Activated CD4-positive, alpha-beta T cell treated with anti-CD3 and anti-CD28 coated beads, Interleukin-2, amount 50 U/mL, for 4 hours (primary cell): ENCODE data around the gene HIVEP1.

Experiments
- DNase-seq, 2 experiments: peaks; one replicate each; pipeline ENCODE4 v3.0.0-alpha.2; 2020

Gene HIVEP1

DNA sequence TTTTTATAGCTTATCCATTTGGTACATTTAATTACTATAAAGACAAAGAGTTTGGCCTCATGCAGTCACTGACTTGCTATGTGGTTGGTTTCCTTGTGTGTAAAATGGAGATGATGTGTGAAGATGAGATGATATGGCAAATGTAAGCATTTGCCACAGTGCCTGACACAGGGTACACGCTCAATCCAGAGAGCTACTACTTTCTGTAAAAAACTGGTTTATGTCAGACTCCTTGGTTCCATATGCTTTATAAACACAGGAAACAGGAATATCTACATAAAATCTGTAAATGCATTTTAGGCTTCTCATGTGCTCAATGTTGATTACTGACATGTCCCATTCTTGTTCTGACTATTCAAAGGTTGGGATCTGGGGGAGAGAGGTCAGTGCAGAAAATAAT, 10.4 kb downstream of the HIVEP1 start:
- no peak for DNase-seq

- no peak for DNase-seq
Measured at GRCh38 chr6:12022953-12023388, 10.9 kb downstream of the HIVEP1 start.

GRCh38 chr6:12024216-12024615, 12.1 kb downstream of the HIVEP1 start:
- no peak for DNase-seq

- no peak for DNase-seq
Measured at GRCh38 chr6:12024699-12025434, 12.8 kb downstream of the HIVEP1 start.

DNA sequence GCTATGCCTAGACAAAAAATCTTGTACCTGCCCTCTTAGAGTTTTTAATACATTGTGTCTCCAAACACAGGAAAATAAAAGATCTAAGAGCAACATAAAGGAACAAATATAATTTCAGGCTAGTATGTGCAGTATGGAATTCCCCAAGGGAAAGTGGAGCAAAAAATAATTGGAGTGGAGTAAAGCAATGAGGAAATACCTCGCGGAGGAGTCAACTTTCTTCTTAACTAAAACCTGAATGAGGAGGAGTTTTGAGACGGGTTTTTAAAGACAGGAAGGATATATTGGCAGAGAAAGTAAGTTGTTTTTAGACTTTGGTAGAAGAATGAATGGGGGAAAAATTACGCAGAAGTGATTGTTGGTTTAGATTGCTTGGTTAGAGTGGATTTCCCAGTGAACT, 14.0 kb downstream of the HIVEP1 start:
- DNase-seq: no peak

DNA sequence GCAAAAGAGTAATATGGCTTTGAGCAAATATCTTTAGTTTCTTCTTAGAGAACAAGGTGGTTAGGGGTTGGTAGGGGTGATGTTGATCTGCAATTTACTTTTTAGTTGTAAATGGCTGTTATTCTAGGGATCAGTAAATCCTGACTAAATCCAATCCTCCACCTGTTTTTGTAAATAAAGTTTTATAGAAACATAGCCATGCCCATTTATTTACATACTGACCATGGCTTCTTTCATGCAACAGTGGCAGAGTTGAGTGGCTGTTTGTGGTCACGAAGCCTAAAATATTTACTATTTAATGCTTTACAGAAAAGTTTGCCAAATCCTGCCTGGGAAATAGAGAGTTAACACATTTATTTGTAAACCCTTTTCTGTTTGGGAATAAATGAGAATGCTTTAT, 14.7 kb downstream of the HIVEP1 start:
- DNase-seq: no peak

GRCh38 chr6:12028213-12028612, 16.1 kb downstream of the HIVEP1 start:
- no peak for DNase-seq

GRCh38 chr6:12029979-12030737, 18.0 kb downstream of the HIVEP1 start:
- DNase-seq: no peak

- DNase-seq: no peak
Measured at GRCh38 chr6:12030993-12031550, 19.0 kb downstream of the HIVEP1 start.

DNA sequence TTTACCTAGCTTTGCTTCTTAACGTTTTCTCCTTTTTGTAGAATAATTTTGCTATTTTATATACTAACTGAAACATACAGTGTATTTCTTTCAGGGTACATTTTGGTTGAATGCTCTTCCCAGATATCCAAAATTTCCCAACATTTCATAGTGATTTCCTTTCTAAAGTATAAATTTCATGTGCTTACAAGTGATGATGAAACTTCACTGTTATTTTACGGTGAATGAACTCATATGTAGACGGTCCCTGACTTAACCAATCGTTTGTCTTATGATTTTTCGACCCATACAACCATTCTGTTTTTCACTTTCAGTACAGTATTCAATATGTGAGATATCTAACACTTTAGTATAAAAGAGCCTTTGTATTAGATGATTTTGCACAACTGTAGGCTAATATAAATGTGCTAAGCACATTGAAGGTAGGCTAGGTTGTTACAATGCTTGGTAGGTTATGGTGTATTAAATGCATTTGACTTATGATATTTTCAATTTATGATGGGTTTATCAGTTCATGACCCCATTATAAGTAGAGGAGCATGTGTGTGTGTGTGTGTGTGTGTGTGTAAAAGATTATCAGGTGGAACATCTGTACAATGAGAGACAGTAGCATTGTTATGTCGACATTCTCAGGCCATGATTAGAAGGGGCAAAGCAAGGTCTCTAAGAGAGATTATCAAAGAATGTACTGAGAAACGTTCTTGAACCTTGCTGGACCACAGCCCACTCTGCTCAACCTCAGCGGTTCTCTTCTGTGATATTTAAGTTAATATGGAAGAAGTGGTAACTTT, 20.9 kb downstream of the HIVEP1 start:
- no peak for DNase-seq

- DNase-seq: no peak
Measured at GRCh38 chr6:12033770-12034169, 21.7 kb downstream of the HIVEP1 start.

GRCh38 chr6:12034349-12034748, 22.2 kb downstream of the HIVEP1 start:
- DNase-seq: no peak

- DNase-seq: no peak
Measured at GRCh38 chr6:12034837-12035236, 22.7 kb downstream of the HIVEP1 start.

- no peak for DNase-seq
Measured at GRCh38 chr6:12036766-12037165, 24.7 kb downstream of the HIVEP1 start.

DNA sequence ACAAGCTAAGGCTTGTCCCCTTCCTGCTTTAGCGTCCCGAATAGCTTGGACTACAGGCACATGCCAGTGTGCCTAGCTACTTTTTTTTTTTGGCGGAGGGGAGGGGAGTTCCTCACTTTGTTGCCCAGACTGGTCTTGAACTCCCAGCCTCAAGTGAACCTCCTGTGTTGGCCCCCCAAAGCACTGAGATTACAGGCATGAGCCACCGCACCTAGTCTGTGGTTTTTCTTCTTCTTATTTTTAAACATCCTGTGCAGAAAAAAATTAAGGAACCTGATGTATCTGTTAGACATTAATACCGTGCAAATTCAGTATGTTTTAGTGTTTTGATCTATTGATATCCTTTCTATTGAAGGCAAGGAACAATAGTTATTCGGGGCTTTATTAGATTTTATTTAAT, 25.7 kb downstream of the HIVEP1 start:
- DNase-seq: no peak

GRCh38 chr6:12039540-12040459, 27.7 kb downstream of the HIVEP1 start:
- no peak for DNase-seq

DNA sequence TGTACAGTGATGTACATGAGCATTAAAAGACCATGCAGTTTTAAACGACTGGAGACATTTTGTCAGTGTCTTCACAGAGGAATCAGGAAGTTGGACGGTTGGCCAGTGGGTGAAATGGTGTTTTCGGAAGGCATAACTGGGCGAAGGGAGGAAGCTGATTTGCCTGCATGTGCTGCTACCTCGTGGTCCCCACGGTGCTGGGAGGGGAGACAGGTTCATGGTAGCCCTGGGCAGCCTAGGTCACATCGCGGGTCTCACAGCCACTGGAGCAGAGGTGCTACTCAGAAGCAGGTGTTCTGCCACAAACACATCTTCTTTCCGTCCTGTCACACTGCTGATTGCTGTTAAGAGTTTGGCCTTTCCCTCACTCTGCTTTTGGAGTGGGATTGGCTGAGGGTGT, 35.2 kb downstream of the HIVEP1 start:
- no peak for DNase-seq

GRCh38 chr6:12047792-12048432, 35.8 kb downstream of the HIVEP1 start:
- no peak for DNase-seq

DNA sequence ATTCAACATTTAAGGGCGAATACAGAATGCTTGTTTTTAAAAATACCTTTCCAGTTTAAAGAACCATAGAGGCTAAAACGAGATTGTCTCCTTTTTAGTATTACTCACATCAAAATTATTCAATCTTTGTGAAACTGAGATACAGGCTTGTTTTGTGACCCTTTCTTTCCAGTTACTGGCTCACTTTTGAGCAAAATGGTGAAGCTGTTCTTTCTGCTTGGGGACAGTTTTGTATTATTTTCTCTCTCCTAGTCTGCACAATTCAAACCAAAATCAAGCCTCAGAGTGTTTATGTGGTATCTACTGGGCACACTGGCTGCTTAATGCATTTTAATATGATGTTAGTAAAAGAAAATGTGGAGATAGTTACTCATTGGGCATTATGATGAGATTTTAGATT, 36.5 kb downstream of the HIVEP1 start:
- DNase-seq: no peak

GRCh38 chr6:12049165-12049564, 37.1 kb downstream of the HIVEP1 start:
- no peak for DNase-seq

- DNase-seq: peak; percentile 20 to 33
Measured at GRCh38 chr6:12051861-12052368, 39.8 kb downstream of the HIVEP1 start.
